HepG2 (cell line): Measurements from ENCODE around the gene PCBP4. TPM values are rescaled to one million over a fixed set of nuclear protein-coding genes. Genes with fewer than 3 reads are reported as not detected.
A peak's percentile ranks its signal among the peaks of the same experiment; 100 is the strongest.

ENCODE experiments used
- ELF4 ChIP-seq: sonication (generic); formaldehyde crosslinking; IDR thresholded peaks from 2 replicates; pipeline ENCODE4 v1.5.0; 2020; ENCODE audit warnings: missing genetic modification reagents, mild to moderate bottlenecking, moderate library complexity, borderline replicate concordance
- FUBP1 ChIP-seq: sonication (generic); formaldehyde crosslinking; IDR thresholded peaks from 2 replicates; pipeline ENCODE4 v1.5.1; 2020; ENCODE audit warnings: missing genetic modification reagents, mild to moderate bottlenecking, borderline replicate concordance
- KDM3A ChIP-seq: IDR thresholded peaks from 2 replicates; pipeline ENCODE4 v1.6.1; 2018; ENCODE audit warnings: low read depth, missing compliant biosample characterization
- MXD3 ChIP-seq: IDR thresholded peaks from 2 replicates; pipeline ENCODE4 v1.6.1; 2016; ENCODE audit warnings: mild to moderate bottlenecking, missing biosample characterization, missing genetic modification reagents
- THYN1 ChIP-seq: sonication (generic); formaldehyde crosslinking; IDR thresholded peaks from 2 replicates; pipeline ENCODE4 v1.8.1; 2023; ENCODE audit warnings: low read depth, mild to moderate bottlenecking, moderate library complexity, missing genetic modification reagents, borderline replicate concordance
- ZFY ChIP-seq: sonication (generic); formaldehyde crosslinking; IDR thresholded peaks from 2 replicates; pipeline ENCODE4 v1.4.0; 2020; ENCODE audit warnings: missing genetic modification reagents
- ZHX1 ChIP-seq: sonication (generic); formaldehyde crosslinking; IDR thresholded peaks from 2 replicates; pipeline ENCODE4 v1.8.1; 2022; ENCODE audit warnings: low read depth, mild to moderate bottlenecking, missing genetic modification reagents
- ZNF274 ChIP-seq: sonication (generic); formaldehyde crosslinking; IDR thresholded peaks from 2 replicates; pipeline ENCODE4 v1.5.1; 2020; ENCODE audit warnings: mild to moderate bottlenecking, missing genetic modification reagents
- ZNF326 ChIP-seq: sonication (generic); formaldehyde crosslinking; IDR thresholded peaks from 2 replicates; pipeline ENCODE4 v1.4.0; 2020; ENCODE audit warnings: missing genetic modification reagents, borderline replicate concordance
- ZNF407 ChIP-seq: sonication (generic); formaldehyde crosslinking; IDR thresholded peaks from one replicate; pipeline ENCODE4 v1.5.1; 2020; ENCODE audit warnings: mild to moderate bottlenecking, missing genetic modification reagents; ENCODE audit errors: not compliant biosample characterization
- ZNF639 ChIP-seq: conservative IDR thresholded peaks from 2 replicates; pipeline ENCODE4 v1.6.1; 2018; ENCODE audit warnings: missing genetic modification reagents
- ZNF766 ChIP-seq: sonication (generic); formaldehyde crosslinking; IDR thresholded peaks from 2 replicates; pipeline ENCODE4 v1.5.0; 2020; ENCODE audit warnings: missing genetic modification reagents, borderline replicate concordance
- polyA plus RNA-seq, 8 experiments: library from polyadenylated mRNA; depleted of rRNA in 3 of 8; stranded (reverse) in 7 of 8; unstranded in 1 of 8; fragments of >200 nt; fragmentation: Illumina TruSeq in 4 of 8; extraction: Trizol in 4 of 8; gene quantifications; 2 replicates each; pipeline versions ENCODE4 v1.2.1 to v1.2.3, GENCODE V29; 2011 to 2016; ENCODE audit warnings: low read depth in 4 of 8, missing spikeins in 1 of 8, mixed read lengths in 1 of 8; ENCODE audit not compliant: insufficient read depth in 1 of 8
- total RNA-seq, 5 experiments: library from RNA; depleted of rRNA; stranded (reverse); fragments of >200 nt; fragmentation: Illumina TruSeq; extraction: Trizol; gene quantifications; 2 replicates each; pipeline ENCODE4 v1.2.3, GENCODE V29; 2016; ENCODE audit warnings: low read depth in 1 of 5

PCBP4 gene
- total and polyA plus RNA-seq, 2 of the 13 experiments (the other 11 are each of a cell fraction or from before 2014, with no cell fraction given): 36.8 to 51.3 TPM

- TF ChIP-seq ZNF407 (CRISPR knock-in tag) (peak; percentile 45), FUBP1 (CRISPR knock-in tag) (no peak; the same call in 1 of the 2 replicates), MXD3 (peak; percentile 64), ZNF639 (CRISPR knock-in tag) (peak; percentile 90; the same call in 1 of the 2 replicates), ZNF274 (peak; percentile 78; the same call in 1 of the 2 replicates), ZNF766 (CRISPR knock-in tag) (peak; percentile 67; the same call in 1 of the 2 replicates), THYN1 (CRISPR knock-in tag) (no peak), ELF4 (CRISPR knock-in tag) (peak; percentile 85; the same call in 1 of the 2 replicates), ZFY (CRISPR knock-in tag) (peak; percentile 94), ZNF326 (CRISPR knock-in tag) (no peak), KDM3A (CRISPR knock-in tag) (peak; percentile 94), ZHX1 (CRISPR knock-in tag) (no peak)
These were observed 25.3 kb downstream of the PCBP4 start, which contains the start of the genes PARP3 and RRP9 (continued) for GRCh38 chr3:51941798-51942602.
